COLO668 (cell line): ENCODE results near the gene SPTY2D1.

ENCODE experiments used
- DNase-seq: peaks from one replicate; lab custom pipeline; 2025; ENCODE audit not compliant: unreplicated experiment; lab: John Stamatoyannopoulos, UW

Gene SPTY2D1

GRCh38 chr11:18566406-18566805, 67.7 kb downstream of the SPTY2D1 start:
- DNase-seq, result no peak

DNA sequence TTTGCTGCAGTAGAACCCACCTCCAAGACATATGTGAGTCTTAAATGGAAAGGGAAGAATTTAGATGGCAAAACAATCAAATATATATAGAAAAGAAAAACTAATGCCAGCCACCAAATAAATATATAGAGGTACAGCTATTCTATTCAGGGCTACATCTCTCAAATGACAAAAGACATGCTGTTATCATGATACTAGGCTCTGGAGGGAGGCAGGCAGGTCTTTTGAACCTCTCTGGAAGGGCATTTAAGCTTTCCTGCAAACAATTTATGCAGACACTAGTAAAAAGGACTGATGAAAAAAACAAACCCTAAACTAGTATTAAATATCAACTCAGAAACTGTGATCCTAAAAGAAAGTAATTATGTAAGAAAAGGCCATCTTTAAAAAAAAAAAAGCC, 70.0 kb downstream of the SPTY2D1 start:
- no peak for DNase-seq

GRCh38 chr11:18563090-18563730, 70.9 kb downstream of the SPTY2D1 start:
- no peak for DNase-seq
